Epithelial cell of proximal tubule (primary cell): ENCODE data around the gene SLC1A2. TPM values are rescaled to one million over a fixed set of nuclear protein-coding genes. Genes with fewer than 3 reads are reported as not detected.

Source experiments
- DNase-seq: peaks from one replicate; pipeline ENCODE4 v3.0.0-alpha.2; 2011; ENCODE audit warnings: low read depth
- H3K4me3 ChIP-seq: 2 replicates; pipeline ENCODE4 v1.5.1; 2011; ENCODE audit warnings: low read depth, mild to moderate bottlenecking, low read length
- CTCF ChIP-seq: conservative IDR thresholded peaks from 2 replicates; pipeline ENCODE4 v1.5.1; 2012; ENCODE audit warnings: low read depth, mild to moderate bottlenecking, low read length
- total RNA-seq: library from RNA; depleted of rRNA; stranded (reverse); fragments of >200 nt; gene quantifications from 2 replicates; pipeline ENCODE4 v1.2.3, GENCODE V29; 2015

The SLC1A2 gene
- total RNA-seq, 1 donor from 2014 or later = not detected

- H3K4me3 ChIP-seq = no peak overlapping the region
- DNase-seq = no peak
- no peak for TF ChIP-seq CTCF
Measured at GRCh38 chr11:35318309-35318708, 101.0 kb downstream of the SLC1A2 start.

GRCh38 chr11:35317253-35317652 is 102.1 kb downstream of the SLC1A2 start:
- no peak for DNase-seq
- no peak for TF ChIP-seq CTCF
- H3K4me3 ChIP-seq = no peak overlapping the region

- H3K4me3 ChIP-seq = no peak overlapping the region
- no peak for DNase-seq
- no peak for TF ChIP-seq CTCF
Measured at GRCh38 chr11:35316161-35316560, 103.2 kb downstream of the SLC1A2 start.

GRCh38 chr11:35313760-35314153 is 105.6 kb downstream of the SLC1A2 start:
- DNase-seq = no peak
- no peak for TF ChIP-seq CTCF

GRCh38 chr11:35313066-35313759 is 106.1 kb downstream of the SLC1A2 start:
- H3K4me3 ChIP-seq = no peak overlapping the region
- no peak for DNase-seq
- TF ChIP-seq CTCF = no peak

More at GRCh38 chr11:35313760-35314153, 105.6 kb downstream of the SLC1A2 start:
- H3K4me3 ChIP-seq = no peak overlapping the region

GRCh38 chr11:35311331-35311730 is 108.0 kb downstream of the SLC1A2 start:
- TF ChIP-seq CTCF = no peak
- no peak for DNase-seq
- H3K4me3 ChIP-seq = no peak overlapping the region

- TF ChIP-seq CTCF = no peak
- DNase-seq = no peak
- no peak overlapping the region for H3K4me3 ChIP-seq
Measured at GRCh38 chr11:35308157-35308556, 111.2 kb downstream of the SLC1A2 start.
